Suprapubic skin (tissue), 3 donors: ENCODE results near the gene KCNK1.

Experiments
- CTCF ChIP-seq, 2 donors: fragments of 200-600 bp in 1 of 2; fragments of 450-650 bp in 1 of 2; sonication (generic) in 1 of 2; IDR thresholded peaks; one replicate each; pipeline ENCODE4 v1.5.1; 2016 to 2019; ENCODE audit warnings: antibody characterized with exemption in 2 of 2, mild to moderate bottlenecking in 1 of 2, moderate library complexity in 1 of 2
- POLR2A ChIP-seq, 2 donors: fragments of 450-650 bp; IDR thresholded peaks; one replicate each; pipeline ENCODE4 v1.6.1; 2017; ENCODE audit warnings: antibody characterized with exemption in 2 of 2, mild to moderate bottlenecking in 2 of 2, moderate library complexity in 2 of 2

- TF ChIP-seq CTCF (IDR thresholded peaks at IDR 0.05) (no peak), POLR2A (IDR thresholded peaks at IDR 0.05) (no peak)
Observed at GRCh38 chr1:233605205-233605604, 8.7 kb upstream of the KCNK1 start.
